Dermis microvascular lymphatic vessel endothelial cell (primary cell): ENCODE results near the gene CYP2U1. TPM values are rescaled to one million over a fixed set of nuclear protein-coding genes. Genes with fewer than 3 reads are reported as not detected.
"Not testable (repeated sequence)": the region's sequence is repeated elsewhere in the genome, so short reads cannot be mapped to it uniquely, and the experiment has no call there.

Experiments used
- DNase-seq, 2 donors: peaks; one replicate each; pipeline versions ENCODE4 v3.0.0 to v3.0.0-alpha.2; 2010; ENCODE audit warnings: low read depth in 2 of 2
- total RNA-seq: library from RNA; depleted of rRNA; stranded (reverse); fragments of >200 nt; gene quantifications from 2 replicates; pipeline ENCODE4 v1.2.1, GENCODE V29; 2014

The CYP2U1 gene
- total RNA-seq, 1 donor from 2014 or later = 4.0 TPM

DNA sequence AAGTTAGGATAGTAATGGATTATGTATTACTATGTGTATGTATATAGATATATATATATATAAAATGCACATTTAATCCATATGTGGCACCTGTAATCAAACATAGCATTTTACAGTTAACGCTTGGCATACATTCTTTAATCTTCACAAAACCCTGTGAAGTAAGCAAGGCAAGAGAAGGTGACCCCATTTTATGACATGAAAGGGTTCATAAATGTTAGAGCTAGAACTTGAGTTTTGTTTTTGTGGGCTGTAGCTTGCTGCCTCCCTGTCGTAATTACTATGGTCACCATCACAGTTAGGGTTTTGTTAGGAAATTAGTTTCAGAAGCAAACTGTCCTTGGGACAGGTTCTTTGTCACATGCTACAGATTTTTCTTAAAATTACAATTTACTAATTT lies 13.8 kb upstream of the CYP2U1 start:
- no peak for DNase-seq

- DNase-seq = no peak
Measured at GRCh38 chr4:107922486-107923473, 8.6 kb upstream of the CYP2U1 start.

- DNase-seq = not testable (repeated sequence)
Measured at GRCh38 chr4:107925713-107926112, 5.6 kb upstream of the CYP2U1 start.

DNA sequence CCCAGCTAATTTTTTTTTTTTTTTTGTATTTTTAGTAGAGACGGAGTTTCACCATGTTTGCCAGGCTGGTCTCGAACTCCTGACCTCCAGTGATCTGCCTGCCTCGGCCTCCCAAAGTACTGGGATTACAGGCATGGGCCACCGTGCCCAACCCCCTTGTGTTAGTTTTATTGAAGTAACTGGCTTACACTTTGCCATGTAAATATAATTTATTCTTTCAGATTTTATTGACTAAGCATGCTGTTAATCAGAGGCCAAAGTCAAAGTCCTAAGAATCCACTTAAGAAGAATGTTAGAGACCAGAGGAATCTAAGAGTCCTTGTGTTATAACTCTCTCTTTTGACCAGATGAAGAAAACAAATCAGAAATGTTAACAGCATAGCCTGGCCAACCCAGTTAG lies 4.5 kb upstream of the CYP2U1 start:
- DNase-seq = not testable (repeated sequence)

- no peak for DNase-seq
Measured at GRCh38 chr4:107931775-107932321, 499 bp downstream of the CYP2U1 start.

GRCh38 chr4:107935246-107935645 lies 3.9 kb downstream of the CYP2U1 start:
- DNase-seq = no peak

GRCh38 chr4:107937040-107937439 lies 5.7 kb downstream of the CYP2U1 start:
- no peak for DNase-seq

- no peak for DNase-seq
Measured at GRCh38 chr4:107939307-107939706, 8.0 kb downstream of the CYP2U1 start.

- DNase-seq = no peak
Measured at GRCh38 chr4:107945809-107946208, 14.5 kb downstream of the CYP2U1 start.

DNA sequence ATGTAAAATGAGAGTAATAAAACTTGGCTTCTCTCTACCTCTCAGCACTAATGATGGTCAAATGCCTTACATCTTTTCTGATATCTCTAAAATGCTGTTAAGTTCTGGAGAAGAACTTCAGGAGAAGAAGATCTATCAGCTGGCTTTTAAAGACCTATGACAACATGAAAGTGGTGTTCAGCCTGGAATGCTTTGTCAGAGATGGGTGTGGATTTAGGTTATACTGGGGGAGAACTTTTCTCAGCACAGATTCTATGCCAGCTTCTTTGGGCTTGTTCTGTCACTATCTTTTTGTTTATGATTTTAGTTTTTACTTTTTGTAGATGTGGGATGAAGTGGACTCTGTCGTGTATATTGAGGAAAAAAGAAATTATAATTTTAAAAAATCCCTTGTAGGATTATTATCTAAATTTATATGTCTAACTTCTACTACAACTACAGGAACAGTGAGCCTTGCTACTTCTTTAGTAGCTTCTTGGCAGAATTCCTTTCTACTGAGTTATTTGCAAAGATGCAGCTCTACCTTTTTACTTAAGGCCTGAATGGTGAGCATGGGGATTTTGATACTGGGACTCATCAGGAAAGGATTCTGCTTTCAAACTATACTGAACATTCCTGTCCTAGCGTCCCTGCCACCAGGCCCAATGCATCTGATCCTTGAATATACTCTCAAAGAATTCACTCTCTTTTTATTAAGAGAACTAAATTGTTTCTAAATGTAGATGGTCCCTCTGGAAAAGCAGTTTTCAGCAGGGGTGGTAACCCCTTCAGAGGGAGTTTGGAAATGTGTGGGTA lies 19.6 kb downstream of the CYP2U1 start:
- DNase-seq = no peak

DNA sequence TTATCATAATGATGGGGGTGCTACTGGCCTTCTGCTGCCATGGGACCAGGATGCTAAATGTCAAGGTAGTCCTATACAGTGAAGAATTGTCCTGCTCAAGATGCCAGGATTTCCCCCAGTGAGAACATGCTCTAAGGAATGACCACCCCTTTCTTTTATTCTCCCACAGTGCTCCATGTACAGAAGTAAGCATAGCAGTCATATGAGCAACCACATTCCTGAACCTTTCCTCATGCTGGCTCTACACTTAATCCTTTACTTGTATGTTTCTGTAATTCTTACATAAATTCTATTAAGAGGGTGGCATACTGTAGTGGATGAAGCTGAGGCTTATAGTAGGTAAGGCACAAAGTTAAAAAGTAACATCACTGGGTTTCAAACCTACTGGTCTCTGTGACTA lies 20.2 kb downstream of the CYP2U1 start:
- DNase-seq = no peak

GRCh38 chr4:107956011-107956410 lies 24.7 kb downstream of the CYP2U1 start:
- no peak for DNase-seq

- no peak for DNase-seq
Measured at GRCh38 chr4:107966903-107967302, 35.6 kb downstream of the CYP2U1 start.

GRCh38 chr4:107967519-107967918 lies 36.2 kb downstream of the CYP2U1 start:
- not testable (repeated sequence) for DNase-seq

GRCh38 chr4:107967921-107968320 lies 36.6 kb downstream of the CYP2U1 start:
- DNase-seq = not testable (repeated sequence)

GRCh38 chr4:107970063-107970798 lies 38.9 kb downstream of the CYP2U1 start:
- no peak for DNase-seq

- no peak for DNase-seq
Measured at GRCh38 chr4:107972605-107973004, 41.3 kb downstream of the CYP2U1 start.

DNA sequence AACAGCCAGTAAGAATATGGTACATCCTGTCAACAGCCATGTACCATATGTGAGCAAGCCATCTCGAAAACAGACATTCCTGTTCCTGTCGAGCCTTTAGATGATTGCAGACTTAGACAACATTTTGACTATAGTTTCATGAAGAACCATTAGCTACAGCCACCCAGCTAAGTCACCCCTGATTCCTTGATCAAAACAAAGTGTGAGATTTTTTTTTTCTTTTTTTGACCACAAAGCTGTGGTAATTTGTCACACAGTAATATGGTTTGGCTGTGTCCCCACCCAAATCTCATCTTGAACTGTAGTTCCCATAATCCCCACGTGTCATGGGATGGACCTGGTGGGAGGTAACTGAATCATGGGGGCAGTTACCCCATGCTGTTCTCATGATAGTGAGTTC lies 43.2 kb downstream of the CYP2U1 start:
- DNase-seq = no peak

DNA sequence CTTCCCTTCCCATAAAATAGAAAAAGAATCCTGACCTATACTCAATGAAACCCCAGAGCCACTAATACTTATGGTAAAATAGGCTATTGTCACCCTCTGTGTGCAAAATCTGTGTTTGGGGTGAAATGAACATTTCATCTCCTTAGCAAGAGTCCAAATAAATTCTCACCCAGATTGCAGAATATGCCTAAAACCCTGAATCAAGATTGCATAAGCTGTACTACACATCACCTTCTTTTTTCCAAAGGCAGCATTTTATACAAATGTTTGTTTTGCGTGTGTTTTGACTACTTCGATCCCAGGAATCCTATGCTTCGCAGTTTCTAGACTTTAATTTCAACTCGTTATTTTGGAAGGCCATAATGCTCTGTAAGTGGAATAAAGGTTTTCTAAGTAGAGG lies 46.1 kb downstream of the CYP2U1 start:
- no peak for DNase-seq

DNA sequence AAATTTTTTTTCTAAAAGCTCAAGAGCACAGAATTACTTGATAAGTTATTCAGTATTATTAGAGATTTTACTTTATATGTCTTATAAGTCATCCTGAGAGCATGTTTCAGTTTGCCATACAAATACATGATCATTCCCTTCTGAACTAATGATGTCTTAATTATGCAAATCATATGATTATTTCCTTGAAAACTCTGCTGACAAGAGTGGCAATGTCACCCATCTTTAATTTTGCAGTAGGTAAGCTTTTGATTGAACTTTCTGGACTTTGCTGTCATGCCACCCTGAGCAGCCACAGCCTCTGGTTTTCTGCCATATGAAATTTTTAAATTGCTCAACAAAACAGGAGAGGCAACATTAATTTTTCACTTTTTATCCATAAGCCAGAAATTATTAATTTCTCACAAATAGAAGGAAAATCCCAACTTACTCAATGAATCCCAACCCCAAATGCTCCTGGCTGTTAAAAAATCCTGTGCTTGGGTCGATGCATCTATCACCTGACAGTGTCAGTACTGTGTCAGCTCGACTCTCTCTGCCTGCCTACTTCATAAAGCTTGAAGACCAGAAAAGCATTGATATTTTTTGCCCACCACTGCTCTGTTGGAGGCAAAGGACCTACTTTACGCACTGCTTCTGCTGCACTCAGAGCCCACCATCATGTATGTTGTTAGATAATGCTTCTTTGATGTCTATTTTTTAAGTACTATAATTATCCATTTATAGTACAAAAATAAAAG lies 46.8 kb downstream of the CYP2U1 start:
- DNase-seq = no peak
